HL-60 (cell line): ENCODE data around the gene WWOX.

Experiments
- CTCF ChIP-seq: IDR thresholded peaks from one replicate; pipeline ENCODE4 v1.5.1; 2011; ENCODE audit warnings: low read length, control low read depth, inconsistent platforms; ENCODE audit not compliant: insufficient read depth
- GABPA ChIP-seq: IDR thresholded peaks from 2 replicates; pipeline ENCODE4 v1.6.1; 2012; ENCODE audit warnings: low read depth
- POLR2AphosphoS5 ChIP-seq: IDR thresholded peaks from 2 replicates; pipeline ENCODE4 v1.6.1; 2012; ENCODE audit warnings: low read depth
- REST ChIP-seq: IDR thresholded peaks from 2 replicates; pipeline ENCODE4 v1.6.1; 2012; ENCODE audit warnings: low read depth; ENCODE audit not compliant: insufficient replicate concordance
- SPI1 ChIP-seq: IDR thresholded peaks from 2 replicates; pipeline ENCODE4 v1.6.1; 2012; ENCODE audit warnings: low read depth, mild to moderate bottlenecking, borderline replicate concordance

DNA sequence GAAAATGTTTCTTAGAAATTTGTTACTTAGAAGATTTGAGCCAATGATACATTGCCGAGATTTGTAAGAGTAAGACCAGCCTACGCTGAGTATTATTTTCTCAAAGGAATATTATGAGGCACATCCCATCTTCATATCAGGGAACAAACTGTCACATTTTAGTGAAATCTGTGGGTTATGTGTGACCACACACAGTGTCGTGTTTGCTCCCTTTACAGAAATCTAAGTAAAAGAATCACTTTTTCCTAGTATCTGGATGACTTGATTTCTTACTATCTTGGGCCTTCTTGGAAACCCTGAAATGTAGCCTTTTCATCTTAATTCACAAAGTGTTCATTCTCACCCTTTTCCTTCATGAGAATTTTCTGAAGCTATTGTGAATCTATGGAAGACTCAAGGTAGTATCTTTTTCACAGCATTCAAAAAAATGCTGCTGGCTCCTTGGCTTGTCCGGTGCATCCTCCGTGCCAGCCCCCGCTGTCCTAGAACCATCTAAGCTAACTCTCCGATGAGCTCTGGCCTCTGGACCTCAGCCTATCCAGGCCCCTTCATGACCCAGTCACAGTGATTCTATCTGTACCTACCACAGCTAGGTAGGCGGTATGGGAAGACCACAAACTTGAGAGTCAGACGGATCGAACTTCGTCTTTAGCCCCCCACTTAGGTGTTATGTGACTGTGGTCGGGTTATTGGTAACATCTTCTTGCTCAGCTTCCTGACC is 976.8 kb downstream of the WWOX start:
- no peak for TF ChIP-seq CTCF
- no peak for TF ChIP-seq REST
- TF ChIP-seq POLR2AphosphoS5: no peak
- no peak for TF ChIP-seq GABPA
- no peak for TF ChIP-seq SPI1
